HepG2 (cell line): ENCODE results near the gene DNMT3L. TPM values are rescaled to one million over a fixed set of nuclear protein-coding genes. Genes with fewer than 3 reads are reported as not detected.
A peak's percentile ranks its signal among the peaks of the same experiment; 100 is the strongest.

Source experiments
- AGO2 ChIP-seq: fragments of 200-400 bp; formaldehyde crosslinking; optimal IDR thresholded peaks from 2 replicates; pipeline ENCODE3; 2017; ENCODE audit warnings: mild to moderate bottlenecking, low read depth, low read length, moderate library complexity
- ARHGAP35 ChIP-seq: sonication (generic); formaldehyde crosslinking; IDR thresholded peaks from 2 replicates; pipeline ENCODE4 v1.9.0; 2022; ENCODE audit warnings: mild to moderate bottlenecking, inconsistent platforms, moderate library complexity, missing genetic modification reagents, borderline replicate concordance
- DMAP1 ChIP-seq: IDR thresholded peaks from 2 replicates; pipeline ENCODE4 v1.6.1; 2016
- FOXC1 ChIP-seq: sonication (generic); formaldehyde crosslinking; IDR thresholded peaks from 2 replicates; pipeline ENCODE4 v1.8.0; 2022; ENCODE audit warnings: mild to moderate bottlenecking, missing genetic modification reagents, borderline replicate concordance
- HMG20A ChIP-seq: IDR thresholded peaks from 2 replicates; pipeline ENCODE4 v1.6.1; 2016; ENCODE audit warnings: borderline replicate concordance
- HNRNPH1 ChIP-seq: fragments of 200-400 bp; formaldehyde crosslinking; optimal IDR thresholded peaks from 2 replicates; pipeline ENCODE3; 2017; ENCODE audit warnings: mild to moderate bottlenecking, low read depth, low read length
- HNRNPL ChIP-seq: fragments of 200-400 bp; formaldehyde crosslinking; IDR thresholded peaks from 2 replicates; pipeline ENCODE4 v1.6.1; 2017; ENCODE audit warnings: mild to moderate bottlenecking, low read depth, low read length
- PAX8 ChIP-seq: sonication (generic); formaldehyde crosslinking; IDR thresholded peaks from 2 replicates; pipeline ENCODE4 v1.8.0; 2022; ENCODE audit warnings: mild to moderate bottlenecking, missing genetic modification reagents, borderline replicate concordance
- PRMT3 ChIP-seq: sonication (generic); formaldehyde crosslinking; IDR thresholded peaks from 2 replicates; pipeline ENCODE4 v1.8.1; 2022; ENCODE audit warnings: low read depth, mild to moderate bottlenecking, moderate library complexity, missing genetic modification reagents, borderline replicate concordance
- SKIL ChIP-seq: sonication (generic); formaldehyde crosslinking; IDR thresholded peaks from 2 replicates; pipeline ENCODE4 v1.8.0; 2022; ENCODE audit warnings: missing genetic modification reagents, mild to moderate bottlenecking, moderate library complexity, borderline replicate concordance
- WIZ ChIP-seq: sonication (generic); formaldehyde crosslinking; IDR thresholded peaks from 2 replicates; pipeline ENCODE4 v1.5.1; 2020; ENCODE audit warnings: mild to moderate bottlenecking, missing genetic modification reagents
- ZBTB7A ChIP-seq: sonication (generic); formaldehyde crosslinking; IDR thresholded peaks from 2 replicates; pipeline ENCODE4 v1.8.0; 2022; ENCODE audit warnings: mild to moderate bottlenecking, missing genetic modification reagents
- ZNF441 ChIP-seq: sonication (generic); formaldehyde crosslinking; IDR thresholded peaks from 2 replicates; pipeline ENCODE4 v1.7.0; 2021; ENCODE audit warnings: missing genetic modification reagents, borderline replicate concordance
- ZNF558 ChIP-seq: sonication (generic); formaldehyde crosslinking; IDR thresholded peaks from 2 replicates; pipeline ENCODE4 v1.9.0; 2022; ENCODE audit warnings: mild to moderate bottlenecking, missing genetic modification reagents, borderline replicate concordance
- polyA plus RNA-seq, 8 experiments: library from polyadenylated mRNA; depleted of rRNA in 3 of 8; stranded (reverse) in 7 of 8; unstranded in 1 of 8; fragments of >200 nt; fragmentation: Illumina TruSeq in 4 of 8; extraction: Trizol in 4 of 8; gene quantifications; 2 replicates each; pipeline versions ENCODE4 v1.2.1 to v1.2.3, GENCODE V29; 2011 to 2016; ENCODE audit warnings: low read depth in 4 of 8, missing spikeins in 1 of 8, mixed read lengths in 1 of 8; ENCODE audit not compliant: insufficient read depth in 1 of 8
- total RNA-seq, 5 experiments: library from RNA; depleted of rRNA; stranded (reverse); fragments of >200 nt; fragmentation: Illumina TruSeq; extraction: Trizol; gene quantifications; 2 replicates each; pipeline ENCODE4 v1.2.3, GENCODE V29; 2016; ENCODE audit warnings: low read depth in 1 of 5
- TF ChIP-seq, protein P1 (sequence below): sonication (generic); formaldehyde crosslinking; IDR thresholded peaks from 2 replicates; pipeline ENCODE4 v1.4.0; 2020; ENCODE audit warnings: mild to moderate bottlenecking, missing genetic modification reagents, borderline replicate concordance
- TF ChIP-seq, protein P2 (sequence below): sonication (generic); formaldehyde crosslinking; IDR thresholded peaks from 2 replicates; pipeline ENCODE4 v1.5.0; 2020; ENCODE audit warnings: missing genetic modification reagents
- TF ChIP-seq, protein P3 (sequence below): sonication (generic); formaldehyde crosslinking; IDR thresholded peaks from 2 replicates; pipeline ENCODE4 v1.4.0; 2020; ENCODE audit warnings: mild to moderate bottlenecking, missing genetic modification reagents, borderline replicate concordance

The DNMT3L gene
- total and polyA plus RNA-seq, 2 of the 13 experiments (the other 11 are each of a cell fraction or from before 2014, with no cell fraction given): 0.75 to 1.7 TPM

DNA sequence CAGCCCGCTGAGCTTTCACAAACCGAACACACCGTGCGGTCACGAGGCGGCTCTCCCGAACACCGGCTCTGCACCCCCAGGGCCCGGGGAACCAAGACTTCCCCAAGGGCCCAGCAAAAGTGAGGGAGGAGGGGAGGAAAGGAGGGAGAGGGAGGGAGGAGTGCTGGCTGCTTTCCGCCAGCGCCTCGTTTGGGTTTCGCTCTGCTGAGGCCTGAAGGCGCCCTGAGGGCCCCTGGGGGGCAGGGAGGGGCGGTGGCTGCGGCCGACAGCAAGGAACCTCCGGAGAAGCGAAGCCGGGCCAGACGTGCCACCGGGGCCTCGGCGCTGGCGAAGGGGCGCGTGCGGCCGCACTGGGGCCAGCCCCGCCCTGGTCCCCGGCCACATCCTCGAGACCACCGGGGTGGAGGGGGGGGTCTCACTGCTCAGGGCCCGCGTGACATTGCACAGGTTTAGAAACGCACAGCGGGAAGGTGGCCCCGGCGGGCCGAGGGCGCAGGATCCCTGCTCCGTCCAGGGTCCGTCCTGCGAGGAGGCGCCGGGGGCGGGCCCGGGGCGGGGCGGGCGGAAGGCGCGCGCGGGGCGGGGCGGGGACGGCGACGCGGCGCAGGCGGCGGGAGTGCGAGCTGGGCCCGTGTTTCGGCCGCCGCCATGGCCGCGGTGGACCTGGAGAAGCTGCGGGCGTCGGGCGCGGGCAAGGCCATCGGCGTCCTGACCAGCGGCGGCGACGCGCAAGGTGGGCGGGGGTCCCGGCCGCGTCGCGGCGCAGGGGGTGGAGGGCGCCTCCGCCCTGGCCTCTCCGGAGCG, 38.0 kb upstream of the DNMT3L start, which contains the start of gene PFKL (continued):
- TF ChIP-seq, protein P1, sequence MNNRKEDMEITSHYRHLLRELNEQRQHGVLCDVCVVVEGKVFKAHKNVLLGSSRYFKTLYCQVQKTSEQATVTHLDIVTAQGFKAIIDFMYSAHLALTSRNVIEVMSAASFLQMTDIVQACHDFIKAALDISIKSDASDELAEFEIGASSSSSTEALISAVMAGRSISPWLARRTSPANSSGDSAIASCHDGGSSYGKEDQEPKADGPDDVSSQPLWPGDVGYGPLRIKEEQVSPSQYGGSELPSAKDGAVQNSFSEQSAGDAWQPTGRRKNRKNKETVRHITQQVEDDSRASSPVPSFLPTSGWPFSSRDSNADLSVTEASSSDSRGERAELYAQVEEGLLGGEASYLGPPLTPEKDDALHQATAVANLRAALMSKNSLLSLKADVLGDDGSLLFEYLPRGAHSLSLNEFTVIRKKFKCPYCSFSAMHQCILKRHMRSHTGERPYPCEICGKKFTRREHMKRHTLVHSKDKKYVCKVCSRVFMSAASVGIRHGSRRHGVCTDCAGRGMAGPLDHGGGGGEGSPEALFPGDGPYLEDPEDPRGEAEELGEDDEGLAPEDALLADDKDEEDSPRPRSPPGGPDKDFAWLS (CRISPR knock-in tag): no peak
- peak; percentile 81; the same call in 1 of the 2 replicates for TF ChIP-seq ARHGAP35 (CRISPR knock-in tag)
- TF ChIP-seq FOXC1: peak; percentile 86
- 0 out of 2 replicates have a peak, but pooled peaks have one; percentile 51 for TF ChIP-seq PAX8 (CRISPR knock-in tag)
- no peak for TF ChIP-seq HNRNPH1
- TF ChIP-seq ZNF558 (CRISPR knock-in tag): peak; percentile 26; the same call in 1 of the 2 replicates
- TF ChIP-seq SKIL (CRISPR knock-in tag): no peak
- no peak for TF ChIP-seq WIZ (CRISPR knock-in tag)
- peak; percentile 24; the same call in 1 of the 2 replicates for TF ChIP-seq ZBTB7A
- TF ChIP-seq, protein P2, sequence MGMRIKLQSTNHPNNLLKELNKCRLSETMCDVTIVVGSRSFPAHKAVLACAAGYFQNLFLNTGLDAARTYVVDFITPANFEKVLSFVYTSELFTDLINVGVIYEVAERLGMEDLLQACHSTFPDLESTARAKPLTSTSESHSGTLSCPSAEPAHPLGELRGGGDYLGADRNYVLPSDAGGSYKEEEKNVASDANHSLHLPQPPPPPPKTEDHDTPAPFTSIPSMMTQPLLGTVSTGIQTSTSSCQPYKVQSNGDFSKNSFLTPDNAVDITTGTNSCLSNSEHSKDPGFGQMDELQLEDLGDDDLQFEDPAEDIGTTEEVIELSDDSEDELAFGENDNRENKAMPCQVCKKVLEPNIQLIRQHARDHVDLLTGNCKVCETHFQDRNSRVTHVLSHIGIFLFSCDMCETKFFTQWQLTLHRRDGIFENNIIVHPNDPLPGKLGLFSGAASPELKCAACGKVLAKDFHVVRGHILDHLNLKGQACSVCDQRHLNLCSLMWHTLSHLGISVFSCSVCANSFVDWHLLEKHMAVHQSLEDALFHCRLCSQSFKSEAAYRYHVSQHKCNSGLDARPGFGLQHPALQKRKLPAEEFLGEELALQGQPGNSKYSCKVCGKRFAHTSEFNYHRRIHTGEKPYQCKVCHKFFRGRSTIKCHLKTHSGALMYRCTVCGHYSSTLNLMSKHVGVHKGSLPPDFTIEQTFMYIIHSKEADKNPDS (CRISPR knock-in tag): no peak
- no peak for TF ChIP-seq HMG20A
- peak; percentile 68; the same call in 1 of the 2 replicates for TF ChIP-seq ZNF441 (CRISPR knock-in tag)
- peak; percentile 58 for TF ChIP-seq AGO2
- no peak for TF ChIP-seq PRMT3 (CRISPR knock-in tag)
- TF ChIP-seq HNRNPL: no peak
- TF ChIP-seq, protein P3, sequence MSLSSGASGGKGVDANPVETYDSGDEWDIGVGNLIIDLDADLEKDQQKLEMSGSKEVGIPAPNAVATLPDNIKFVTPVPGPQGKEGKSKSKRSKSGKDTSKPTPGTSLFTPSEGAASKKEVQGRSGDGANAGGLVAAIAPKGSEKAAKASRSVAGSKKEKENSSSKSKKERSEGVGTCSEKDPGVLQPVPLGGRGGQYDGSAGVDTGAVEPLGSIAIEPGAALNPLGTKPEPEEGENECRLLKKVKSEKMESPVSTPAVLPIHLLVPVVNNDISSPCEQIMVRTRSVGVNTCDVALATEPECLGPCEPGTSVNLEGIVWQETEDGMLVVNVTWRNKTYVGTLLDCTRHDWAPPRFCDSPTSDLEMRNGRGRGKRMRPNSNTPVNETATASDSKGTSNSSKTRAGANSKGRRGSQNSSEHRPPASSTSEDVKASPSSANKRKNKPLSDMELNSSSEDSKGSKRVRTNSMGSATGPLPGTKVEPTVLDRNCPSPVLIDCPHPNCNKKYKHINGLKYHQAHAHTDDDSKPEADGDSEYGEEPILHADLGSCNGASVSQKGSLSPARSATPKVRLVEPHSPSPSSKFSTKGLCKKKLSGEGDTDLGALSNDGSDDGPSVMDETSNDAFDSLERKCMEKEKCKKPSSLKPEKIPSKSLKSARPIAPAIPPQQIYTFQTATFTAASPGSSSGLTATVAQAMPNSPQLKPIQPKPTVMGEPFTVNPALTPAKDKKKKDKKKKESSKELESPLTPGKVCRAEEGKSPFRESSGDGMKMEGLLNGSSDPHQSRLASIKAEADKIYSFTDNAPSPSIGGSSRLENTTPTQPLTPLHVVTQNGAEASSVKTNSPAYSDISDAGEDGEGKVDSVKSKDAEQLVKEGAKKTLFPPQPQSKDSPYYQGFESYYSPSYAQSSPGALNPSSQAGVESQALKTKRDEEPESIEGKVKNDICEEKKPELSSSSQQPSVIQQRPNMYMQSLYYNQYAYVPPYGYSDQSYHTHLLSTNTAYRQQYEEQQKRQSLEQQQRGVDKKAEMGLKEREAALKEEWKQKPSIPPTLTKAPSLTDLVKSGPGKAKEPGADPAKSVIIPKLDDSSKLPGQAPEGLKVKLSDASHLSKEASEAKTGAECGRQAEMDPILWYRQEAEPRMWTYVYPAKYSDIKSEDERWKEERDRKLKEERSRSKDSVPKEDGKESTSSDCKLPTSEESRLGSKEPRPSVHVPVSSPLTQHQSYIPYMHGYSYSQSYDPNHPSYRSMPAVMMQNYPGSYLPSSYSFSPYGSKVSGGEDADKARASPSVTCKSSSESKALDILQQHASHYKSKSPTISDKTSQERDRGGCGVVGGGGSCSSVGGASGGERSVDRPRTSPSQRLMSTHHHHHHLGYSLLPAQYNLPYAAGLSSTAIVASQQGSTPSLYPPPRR: peak; percentile 32; the same call in 1 of the 2 replicates
- peak; percentile 39 for TF ChIP-seq DMAP1 (CRISPR knock-in tag)
